ENCODE results near the gene COA8.

DNA sequence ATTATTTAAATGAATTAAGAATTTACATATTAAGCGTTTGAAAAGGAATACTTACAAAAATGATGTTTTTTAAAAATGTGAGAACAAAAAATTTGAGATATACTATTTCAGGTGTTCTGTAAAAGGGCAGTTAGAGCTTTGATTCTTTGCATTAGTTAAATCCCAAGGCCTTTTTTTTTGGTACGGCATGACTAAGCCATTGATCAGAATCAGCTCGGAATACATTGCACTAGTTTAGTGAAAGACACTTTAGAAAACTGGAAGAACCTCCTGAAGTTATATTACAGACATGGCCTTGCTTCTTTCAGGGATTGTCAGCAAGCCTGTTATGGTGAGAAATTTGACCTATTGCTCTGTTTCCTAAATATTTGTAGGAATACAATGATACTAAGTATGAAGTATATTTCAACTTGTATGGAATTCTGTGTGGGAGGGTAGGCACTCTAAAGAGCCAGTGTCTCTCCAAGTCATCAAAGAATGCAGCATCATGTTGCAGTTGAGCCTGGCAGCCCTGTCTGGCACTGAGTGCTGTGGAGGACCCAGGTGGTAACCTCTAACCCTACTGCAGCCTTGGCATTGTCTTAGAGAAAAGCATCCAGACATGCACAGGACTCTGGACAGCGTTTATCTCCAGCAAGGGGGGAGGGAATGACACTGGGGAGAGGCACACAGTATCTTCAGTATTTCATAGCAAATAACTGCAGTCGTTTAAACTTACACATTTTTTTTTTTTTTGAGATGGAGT, 67.8 kb downstream of the COA8 start:
- TF ChIP-seq CTCF (IDR thresholded peaks at IDR 0.05) = no peak
- no peak for TF ChIP-seq POLR2A (IDR thresholded peaks at IDR 0.05)
